WTC11 (cell line): ENCODE data around the gene SMAD3. TPM values are rescaled to one million over a fixed set of nuclear protein-coding genes. Genes with fewer than 3 reads are reported as not detected.
A peak's percentile ranks its signal among the peaks of the same experiment; 100 is the strongest.

Source experiments
- ATF1 ChIP-seq: sonication (generic); formaldehyde crosslinking; IDR thresholded peaks from 2 replicates; pipeline ENCODE4 v1.8.1; 2023; ENCODE audit warnings: mild to moderate bottlenecking, moderate library complexity, missing genetic modification reagents
- FOXK1 ChIP-seq: sonication (generic); formaldehyde crosslinking; IDR thresholded peaks from 2 replicates; pipeline ENCODE4 v1.8.0; 2022; ENCODE audit warnings: mild to moderate bottlenecking, moderate library complexity, missing genetic modification reagents
- NFATC4 ChIP-seq: fragments of 250-450 bp; sonication (Bioruptor Pico); IDR thresholded peaks from 2 replicates; pipeline ENCODE4 v1.9.0; 2021; ENCODE audit warnings: mild to moderate bottlenecking
- SP1 ChIP-seq: sonication (generic); formaldehyde crosslinking; conservative IDR thresholded peaks from 2 replicates; pipeline ENCODE4 v1.8.1; 2022; ENCODE audit warnings: missing genetic modification reagents
- ZBTB21 ChIP-seq: sonication (generic); formaldehyde crosslinking; IDR thresholded peaks from 2 replicates; pipeline ENCODE4 v1.8.1; 2023; ENCODE audit warnings: mild to moderate bottlenecking, missing genetic modification reagents, borderline replicate concordance
- ZNF138 ChIP-seq: sonication (generic); formaldehyde crosslinking; conservative IDR thresholded peaks from 2 replicates; pipeline ENCODE4 v1.8.1; 2022; ENCODE audit warnings: mild to moderate bottlenecking, moderate library complexity, missing genetic modification reagents
- ZNF219 ChIP-seq: sonication (generic); formaldehyde crosslinking; IDR thresholded peaks from 2 replicates; pipeline ENCODE4 v1.8.0; 2023; ENCODE audit warnings: missing genetic modification reagents, mild to moderate bottlenecking, borderline replicate concordance
- ZNF232 ChIP-seq: sonication (generic); formaldehyde crosslinking; IDR thresholded peaks from 2 replicates; pipeline ENCODE4 v1.8.0; 2022; ENCODE audit warnings: mild to moderate bottlenecking, missing genetic modification reagents
- ZNF423 ChIP-seq: fragments of 250-450 bp; sonication (Bioruptor Pico); IDR thresholded peaks from 2 replicates; pipeline ENCODE4 v2.1.2; 2022; ENCODE audit warnings: mild to moderate bottlenecking, moderate library complexity
- total RNA-seq: library from RNA; stranded (reverse); gene quantifications from 3 replicates; pipeline ENCODE4 v1.2.3, GENCODE V29; 2021
- TF ChIP-seq, protein P1 (sequence below): sonication (generic); formaldehyde crosslinking; IDR thresholded peaks from 2 replicates; pipeline ENCODE4 v1.8.1; 2023; ENCODE audit warnings: mild to moderate bottlenecking, missing genetic modification reagents, moderate library complexity
- TF ChIP-seq, protein P2 (sequence below): fragments of 250-450 bp; sonication (Bioruptor Pico); IDR thresholded peaks from 2 replicates; pipeline ENCODE4 v1.9.0; 2021; ENCODE audit warnings: mild to moderate bottlenecking, borderline replicate concordance
- TF ChIP-seq, protein P3 (sequence below): sonication (generic); formaldehyde crosslinking; conservative IDR thresholded peaks from 2 replicates; pipeline ENCODE4 v1.8.1; 2023; ENCODE audit warnings: mild to moderate bottlenecking, low read depth, missing genetic modification reagents, moderate library complexity
- TF ChIP-seq, protein P4 (sequence below): sonication (generic); formaldehyde crosslinking; IDR thresholded peaks from 2 replicates; pipeline ENCODE4 v1.8.0; 2022; ENCODE audit warnings: mild to moderate bottlenecking, missing genetic modification reagents
- TF ChIP-seq, protein P5 (sequence below): sonication (generic); formaldehyde crosslinking; IDR thresholded peaks from 2 replicates; pipeline ENCODE4 v1.8.1; 2023; ENCODE audit warnings: mild to moderate bottlenecking, missing genetic modification reagents, borderline replicate concordance
- TF ChIP-seq, protein P6 (sequence below): sonication (generic); formaldehyde crosslinking; IDR thresholded peaks from 2 replicates; pipeline ENCODE4 v1.8.1; 2022; ENCODE audit warnings: mild to moderate bottlenecking, moderate library complexity, missing genetic modification reagents
- TF ChIP-seq, protein P7 (sequence below): sonication (generic); formaldehyde crosslinking; IDR thresholded peaks from 2 replicates; pipeline ENCODE4 v1.8.0; 2023; ENCODE audit warnings: missing genetic modification reagents
- TF ChIP-seq, protein P8 (sequence below): fragments of 250-450 bp; sonication (Bioruptor Pico); IDR thresholded peaks from 2 replicates; pipeline ENCODE4 v1.8.0; 2021; ENCODE audit warnings: mild to moderate bottlenecking
- TF ChIP-seq, protein P9 (sequence below): fragments of 250-450 bp; sonication (Bioruptor Pico); IDR thresholded peaks from 2 replicates; pipeline ENCODE4 v1.9.0; 2021; ENCODE audit warnings: mild to moderate bottlenecking

Gene SMAD3
- total RNA-seq, 1 experiment from 2014 or later = 34.6 TPM

DNA sequence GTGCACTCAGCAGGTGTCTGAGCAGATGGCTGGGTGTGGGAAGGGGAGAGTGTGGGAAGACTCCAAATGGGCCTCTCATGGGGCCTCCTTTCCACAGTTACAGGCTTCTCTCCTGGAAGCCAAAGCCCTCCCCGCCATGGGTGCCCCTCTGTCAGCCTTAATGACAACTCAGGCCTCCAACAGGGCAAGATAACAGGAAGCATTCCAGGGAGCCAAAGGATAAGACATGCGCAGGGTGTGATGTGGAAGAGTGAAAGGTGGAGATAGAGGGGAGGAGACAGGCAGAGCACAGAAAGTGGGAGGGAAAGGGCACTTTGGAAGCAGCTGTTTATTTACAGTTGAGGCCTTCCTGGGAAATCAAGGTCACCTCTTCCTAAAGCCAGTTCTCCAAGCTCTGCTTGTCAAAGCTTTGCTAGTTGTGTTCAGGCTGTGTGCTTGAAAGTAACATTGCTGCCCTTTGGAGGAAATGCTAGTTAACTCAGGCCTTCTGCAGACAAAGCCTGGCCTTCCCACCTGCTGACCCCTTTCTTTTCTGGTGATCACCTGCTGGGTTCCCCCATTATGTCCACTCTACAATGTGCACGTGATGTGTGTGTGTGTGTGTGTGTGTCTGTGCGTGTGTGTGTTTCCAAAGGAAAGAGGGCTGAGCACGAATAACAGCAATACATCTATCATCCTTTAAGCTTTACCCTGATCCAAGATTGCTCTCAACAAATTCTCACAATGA, 35.2 kb upstream of the SMAD3 start (continued):
- TF ChIP-seq ZNF232 (CRISPR knock-in tag) = peak; percentile 72; the same call in 1 of the 2 replicates
- TF ChIP-seq ZBTB21 (CRISPR knock-in tag) = peak; percentile 28; the same call in 1 of the 2 replicates
- TF ChIP-seq, protein P1, sequence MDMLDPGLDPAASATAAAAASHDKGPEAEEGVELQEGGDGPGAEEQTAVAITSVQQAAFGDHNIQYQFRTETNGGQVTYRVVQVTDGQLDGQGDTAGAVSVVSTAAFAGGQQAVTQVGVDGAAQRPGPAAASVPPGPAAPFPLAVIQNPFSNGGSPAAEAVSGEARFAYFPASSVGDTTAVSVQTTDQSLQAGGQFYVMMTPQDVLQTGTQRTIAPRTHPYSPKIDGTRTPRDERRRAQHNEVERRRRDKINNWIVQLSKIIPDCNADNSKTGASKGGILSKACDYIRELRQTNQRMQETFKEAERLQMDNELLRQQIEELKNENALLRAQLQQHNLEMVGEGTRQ (CRISPR knock-in tag) = peak; percentile 94
- TF ChIP-seq SP1 (CRISPR knock-in tag) = peak; percentile 65
- TF ChIP-seq ATF1 (CRISPR knock-in tag) = no peak
- TF ChIP-seq FOXK1 (CRISPR knock-in tag) = peak; percentile 91; the same call in 1 of the 2 replicates
- TF ChIP-seq, protein P2, sequence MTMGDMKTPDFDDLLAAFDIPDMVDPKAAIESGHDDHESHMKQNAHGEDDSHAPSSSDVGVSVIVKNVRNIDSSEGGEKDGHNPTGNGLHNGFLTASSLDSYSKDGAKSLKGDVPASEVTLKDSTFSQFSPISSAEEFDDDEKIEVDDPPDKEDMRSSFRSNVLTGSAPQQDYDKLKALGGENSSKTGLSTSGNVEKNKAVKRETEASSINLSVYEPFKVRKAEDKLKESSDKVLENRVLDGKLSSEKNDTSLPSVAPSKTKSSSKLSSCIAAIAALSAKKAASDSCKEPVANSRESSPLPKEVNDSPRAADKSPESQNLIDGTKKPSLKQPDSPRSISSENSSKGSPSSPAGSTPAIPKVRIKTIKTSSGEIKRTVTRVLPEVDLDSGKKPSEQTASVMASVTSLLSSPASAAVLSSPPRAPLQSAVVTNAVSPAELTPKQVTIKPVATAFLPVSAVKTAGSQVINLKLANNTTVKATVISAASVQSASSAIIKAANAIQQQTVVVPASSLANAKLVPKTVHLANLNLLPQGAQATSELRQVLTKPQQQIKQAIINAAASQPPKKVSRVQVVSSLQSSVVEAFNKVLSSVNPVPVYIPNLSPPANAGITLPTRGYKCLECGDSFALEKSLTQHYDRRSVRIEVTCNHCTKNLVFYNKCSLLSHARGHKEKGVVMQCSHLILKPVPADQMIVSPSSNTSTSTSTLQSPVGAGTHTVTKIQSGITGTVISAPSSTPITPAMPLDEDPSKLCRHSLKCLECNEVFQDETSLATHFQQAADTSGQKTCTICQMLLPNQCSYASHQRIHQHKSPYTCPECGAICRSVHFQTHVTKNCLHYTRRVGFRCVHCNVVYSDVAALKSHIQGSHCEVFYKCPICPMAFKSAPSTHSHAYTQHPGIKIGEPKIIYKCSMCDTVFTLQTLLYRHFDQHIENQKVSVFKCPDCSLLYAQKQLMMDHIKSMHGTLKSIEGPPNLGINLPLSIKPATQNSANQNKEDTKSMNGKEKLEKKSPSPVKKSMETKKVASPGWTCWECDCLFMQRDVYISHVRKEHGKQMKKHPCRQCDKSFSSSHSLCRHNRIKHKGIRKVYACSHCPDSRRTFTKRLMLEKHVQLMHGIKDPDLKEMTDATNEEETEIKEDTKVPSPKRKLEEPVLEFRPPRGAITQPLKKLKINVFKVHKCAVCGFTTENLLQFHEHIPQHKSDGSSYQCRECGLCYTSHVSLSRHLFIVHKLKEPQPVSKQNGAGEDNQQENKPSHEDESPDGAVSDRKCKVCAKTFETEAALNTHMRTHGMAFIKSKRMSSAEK (CRISPR knock-in tag) = no peak
- no peak for TF ChIP-seq ZNF138
- TF ChIP-seq, protein P3, sequence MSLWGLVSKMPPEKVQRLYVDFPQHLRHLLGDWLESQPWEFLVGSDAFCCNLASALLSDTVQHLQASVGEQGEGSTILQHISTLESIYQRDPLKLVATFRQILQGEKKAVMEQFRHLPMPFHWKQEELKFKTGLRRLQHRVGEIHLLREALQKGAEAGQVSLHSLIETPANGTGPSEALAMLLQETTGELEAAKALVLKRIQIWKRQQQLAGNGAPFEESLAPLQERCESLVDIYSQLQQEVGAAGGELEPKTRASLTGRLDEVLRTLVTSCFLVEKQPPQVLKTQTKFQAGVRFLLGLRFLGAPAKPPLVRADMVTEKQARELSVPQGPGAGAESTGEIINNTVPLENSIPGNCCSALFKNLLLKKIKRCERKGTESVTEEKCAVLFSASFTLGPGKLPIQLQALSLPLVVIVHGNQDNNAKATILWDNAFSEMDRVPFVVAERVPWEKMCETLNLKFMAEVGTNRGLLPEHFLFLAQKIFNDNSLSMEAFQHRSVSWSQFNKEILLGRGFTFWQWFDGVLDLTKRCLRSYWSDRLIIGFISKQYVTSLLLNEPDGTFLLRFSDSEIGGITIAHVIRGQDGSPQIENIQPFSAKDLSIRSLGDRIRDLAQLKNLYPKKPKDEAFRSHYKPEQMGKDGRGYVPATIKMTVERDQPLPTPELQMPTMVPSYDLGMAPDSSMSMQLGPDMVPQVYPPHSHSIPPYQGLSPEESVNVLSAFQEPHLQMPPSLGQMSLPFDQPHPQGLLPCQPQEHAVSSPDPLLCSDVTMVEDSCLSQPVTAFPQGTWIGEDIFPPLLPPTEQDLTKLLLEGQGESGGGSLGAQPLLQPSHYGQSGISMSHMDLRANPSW (CRISPR knock-in tag) = no peak
- TF ChIP-seq, protein P4, sequence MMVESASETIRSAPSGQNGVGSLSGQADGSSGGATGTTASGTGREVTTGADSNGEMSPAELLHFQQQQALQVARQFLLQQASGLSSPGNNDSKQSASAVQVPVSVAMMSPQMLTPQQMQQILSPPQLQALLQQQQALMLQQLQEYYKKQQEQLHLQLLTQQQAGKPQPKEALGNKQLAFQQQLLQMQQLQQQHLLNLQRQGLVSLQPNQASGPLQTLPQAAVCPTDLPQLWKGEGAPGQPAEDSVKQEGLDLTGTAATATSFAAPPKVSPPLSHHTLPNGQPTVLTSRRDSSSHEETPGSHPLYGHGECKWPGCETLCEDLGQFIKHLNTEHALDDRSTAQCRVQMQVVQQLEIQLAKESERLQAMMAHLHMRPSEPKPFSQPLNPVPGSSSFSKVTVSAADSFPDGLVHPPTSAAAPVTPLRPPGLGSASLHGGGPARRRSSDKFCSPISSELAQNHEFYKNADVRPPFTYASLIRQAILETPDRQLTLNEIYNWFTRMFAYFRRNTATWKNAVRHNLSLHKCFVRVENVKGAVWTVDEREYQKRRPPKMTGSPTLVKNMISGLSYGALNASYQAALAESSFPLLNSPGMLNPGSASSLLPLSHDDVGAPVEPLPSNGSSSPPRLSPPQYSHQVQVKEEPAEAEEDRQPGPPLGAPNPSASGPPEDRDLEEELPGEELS (CRISPR knock-in tag) = peak; percentile 91; the same call in 1 of the 2 replicates
- TF ChIP-seq, protein P5, sequence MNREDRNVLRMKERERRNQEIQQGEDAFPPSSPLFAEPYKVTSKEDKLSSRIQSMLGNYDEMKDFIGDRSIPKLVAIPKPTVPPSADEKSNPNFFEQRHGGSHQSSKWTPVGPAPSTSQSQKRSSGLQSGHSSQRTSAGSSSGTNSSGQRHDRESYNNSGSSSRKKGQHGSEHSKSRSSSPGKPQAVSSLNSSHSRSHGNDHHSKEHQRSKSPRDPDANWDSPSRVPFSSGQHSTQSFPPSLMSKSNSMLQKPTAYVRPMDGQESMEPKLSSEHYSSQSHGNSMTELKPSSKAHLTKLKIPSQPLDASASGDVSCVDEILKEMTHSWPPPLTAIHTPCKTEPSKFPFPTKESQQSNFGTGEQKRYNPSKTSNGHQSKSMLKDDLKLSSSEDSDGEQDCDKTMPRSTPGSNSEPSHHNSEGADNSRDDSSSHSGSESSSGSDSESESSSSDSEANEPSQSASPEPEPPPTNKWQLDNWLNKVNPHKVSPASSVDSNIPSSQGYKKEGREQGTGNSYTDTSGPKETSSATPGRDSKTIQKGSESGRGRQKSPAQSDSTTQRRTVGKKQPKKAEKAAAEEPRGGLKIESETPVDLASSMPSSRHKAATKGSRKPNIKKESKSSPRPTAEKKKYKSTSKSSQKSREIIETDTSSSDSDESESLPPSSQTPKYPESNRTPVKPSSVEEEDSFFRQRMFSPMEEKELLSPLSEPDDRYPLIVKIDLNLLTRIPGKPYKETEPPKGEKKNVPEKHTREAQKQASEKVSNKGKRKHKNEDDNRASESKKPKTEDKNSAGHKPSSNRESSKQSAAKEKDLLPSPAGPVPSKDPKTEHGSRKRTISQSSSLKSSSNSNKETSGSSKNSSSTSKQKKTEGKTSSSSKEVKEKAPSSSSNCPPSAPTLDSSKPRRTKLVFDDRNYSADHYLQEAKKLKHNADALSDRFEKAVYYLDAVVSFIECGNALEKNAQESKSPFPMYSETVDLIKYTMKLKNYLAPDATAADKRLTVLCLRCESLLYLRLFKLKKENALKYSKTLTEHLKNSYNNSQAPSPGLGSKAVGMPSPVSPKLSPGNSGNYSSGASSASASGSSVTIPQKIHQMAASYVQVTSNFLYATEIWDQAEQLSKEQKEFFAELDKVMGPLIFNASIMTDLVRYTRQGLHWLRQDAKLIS (CRISPR knock-in tag) = peak; percentile 41; the same call in 1 of the 2 replicates
- TF ChIP-seq, protein P6, sequence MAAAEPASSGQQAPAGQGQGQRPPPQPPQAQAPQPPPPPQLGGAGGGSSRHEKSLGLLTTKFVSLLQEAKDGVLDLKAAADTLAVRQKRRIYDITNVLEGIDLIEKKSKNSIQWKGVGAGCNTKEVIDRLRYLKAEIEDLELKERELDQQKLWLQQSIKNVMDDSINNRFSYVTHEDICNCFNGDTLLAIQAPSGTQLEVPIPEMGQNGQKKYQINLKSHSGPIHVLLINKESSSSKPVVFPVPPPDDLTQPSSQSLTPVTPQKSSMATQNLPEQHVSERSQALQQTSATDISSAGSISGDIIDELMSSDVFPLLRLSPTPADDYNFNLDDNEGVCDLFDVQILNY (CRISPR knock-in tag) = no peak
- TF ChIP-seq NFATC4 (CRISPR knock-in tag) = no peak
- TF ChIP-seq, protein P7, sequence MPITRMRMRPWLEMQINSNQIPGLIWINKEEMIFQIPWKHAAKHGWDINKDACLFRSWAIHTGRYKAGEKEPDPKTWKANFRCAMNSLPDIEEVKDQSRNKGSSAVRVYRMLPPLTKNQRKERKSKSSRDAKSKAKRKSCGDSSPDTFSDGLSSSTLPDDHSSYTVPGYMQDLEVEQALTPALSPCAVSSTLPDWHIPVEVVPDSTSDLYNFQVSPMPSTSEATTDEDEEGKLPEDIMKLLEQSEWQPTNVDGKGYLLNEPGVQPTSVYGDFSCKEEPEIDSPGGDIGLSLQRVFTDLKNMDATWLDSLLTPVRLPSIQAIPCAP (CRISPR knock-in tag) = no peak
- TF ChIP-seq ZNF423 = peak; percentile 98
- no peak for TF ChIP-seq ZNF219 (CRISPR knock-in tag)
- TF ChIP-seq, protein P8, sequence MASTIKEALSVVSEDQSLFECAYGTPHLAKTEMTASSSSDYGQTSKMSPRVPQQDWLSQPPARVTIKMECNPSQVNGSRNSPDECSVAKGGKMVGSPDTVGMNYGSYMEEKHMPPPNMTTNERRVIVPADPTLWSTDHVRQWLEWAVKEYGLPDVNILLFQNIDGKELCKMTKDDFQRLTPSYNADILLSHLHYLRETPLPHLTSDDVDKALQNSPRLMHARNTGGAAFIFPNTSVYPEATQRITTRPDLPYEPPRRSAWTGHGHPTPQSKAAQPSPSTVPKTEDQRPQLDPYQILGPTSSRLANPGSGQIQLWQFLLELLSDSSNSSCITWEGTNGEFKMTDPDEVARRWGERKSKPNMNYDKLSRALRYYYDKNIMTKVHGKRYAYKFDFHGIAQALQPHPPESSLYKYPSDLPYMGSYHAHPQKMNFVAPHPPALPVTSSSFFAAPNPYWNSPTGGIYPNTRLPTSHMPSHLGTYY (CRISPR knock-in tag) = no peak
- TF ChIP-seq, protein P9, sequence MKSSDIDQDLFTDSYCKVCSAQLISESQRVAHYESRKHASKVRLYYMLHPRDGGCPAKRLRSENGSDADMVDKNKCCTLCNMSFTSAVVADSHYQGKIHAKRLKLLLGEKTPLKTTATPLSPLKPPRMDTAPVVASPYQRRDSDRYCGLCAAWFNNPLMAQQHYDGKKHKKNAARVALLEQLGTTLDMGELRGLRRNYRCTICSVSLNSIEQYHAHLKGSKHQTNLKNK (CRISPR knock-in tag) = no peak
